NCI-H2029 treated with DMSO at 0.1 percent for 48 hours (cell line): ENCODE results near the gene ARHGEF10L.

Source experiments
- DNase-seq: peaks from one replicate; lab custom pipeline; 2025; lab: John Stamatoyannopoulos, UW

ARHGEF10L gene

DNA sequence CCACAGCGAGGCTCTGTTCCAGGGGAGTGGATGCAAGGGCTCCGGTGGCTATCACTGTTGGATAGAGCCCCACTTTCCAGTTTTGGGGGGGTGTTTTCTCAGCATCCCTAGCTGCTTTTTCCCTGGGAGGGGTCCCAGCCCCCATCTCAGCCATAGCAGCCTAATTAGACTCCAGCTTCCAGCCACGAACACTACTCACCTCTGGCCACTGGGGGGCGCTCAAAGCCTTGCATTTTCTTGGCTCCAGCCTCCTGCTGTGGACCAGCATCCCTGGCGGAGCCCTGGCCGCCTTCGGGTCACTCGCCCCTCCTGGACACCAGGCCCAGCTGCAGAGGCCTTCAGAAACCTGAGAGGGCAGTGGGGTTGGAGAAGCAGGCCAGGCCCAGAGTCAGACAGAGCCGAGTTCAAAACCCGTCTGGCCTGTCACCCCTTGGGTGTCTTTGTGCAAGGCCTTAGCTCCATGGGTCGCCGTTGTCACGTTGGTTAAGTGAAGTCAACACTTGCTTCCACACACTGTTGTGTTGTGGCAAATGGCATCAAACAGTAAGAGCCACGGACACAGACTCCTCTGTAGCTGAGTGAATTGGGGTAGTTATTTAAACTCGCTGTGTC is 122.2 kb downstream of the ARHGEF10L start:
- DNase-seq, result no peak

DNA sequence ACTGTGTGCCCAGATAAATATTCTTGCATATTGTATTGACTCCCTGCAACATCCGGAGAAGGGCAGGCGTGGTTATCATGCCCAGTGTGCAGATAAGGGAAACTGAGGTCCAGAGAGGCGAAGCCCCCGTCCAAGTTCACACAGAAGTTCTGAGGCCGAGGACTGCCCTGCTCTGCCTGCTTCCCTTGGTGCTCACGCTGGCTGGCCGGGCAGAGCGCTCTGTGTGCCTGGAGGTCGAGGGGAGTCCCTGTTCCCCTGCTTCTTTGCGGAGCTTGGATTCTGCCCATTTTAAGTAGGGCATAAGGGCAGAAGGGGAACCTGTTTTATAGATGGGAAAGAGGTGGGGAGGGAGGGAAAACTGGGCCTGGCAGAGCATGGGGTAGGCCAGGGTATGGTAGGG is 122.8 kb downstream of the ARHGEF10L start:
- DNase-seq, result no peak

DNA sequence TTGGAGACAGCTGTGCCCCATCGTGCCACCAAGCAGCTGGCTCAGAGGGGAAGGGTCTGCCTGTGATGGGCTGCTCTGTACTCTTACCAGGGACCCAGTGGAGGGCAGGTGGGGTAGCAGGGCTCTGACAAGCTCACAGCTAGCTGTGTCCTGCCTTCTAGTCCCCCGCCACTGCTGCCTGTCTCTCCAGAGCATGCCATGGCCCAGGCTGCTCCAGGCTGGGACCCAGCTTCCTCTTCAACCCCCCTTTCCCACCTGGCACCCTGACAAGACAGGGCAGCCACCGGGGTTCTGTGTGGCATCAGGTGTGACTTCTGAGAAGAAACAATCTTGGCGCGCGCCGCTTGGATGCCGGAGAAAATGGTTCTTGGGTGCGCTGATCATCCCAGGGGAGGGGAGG is 123.3 kb downstream of the ARHGEF10L start:
- no peak for DNase-seq

DNA sequence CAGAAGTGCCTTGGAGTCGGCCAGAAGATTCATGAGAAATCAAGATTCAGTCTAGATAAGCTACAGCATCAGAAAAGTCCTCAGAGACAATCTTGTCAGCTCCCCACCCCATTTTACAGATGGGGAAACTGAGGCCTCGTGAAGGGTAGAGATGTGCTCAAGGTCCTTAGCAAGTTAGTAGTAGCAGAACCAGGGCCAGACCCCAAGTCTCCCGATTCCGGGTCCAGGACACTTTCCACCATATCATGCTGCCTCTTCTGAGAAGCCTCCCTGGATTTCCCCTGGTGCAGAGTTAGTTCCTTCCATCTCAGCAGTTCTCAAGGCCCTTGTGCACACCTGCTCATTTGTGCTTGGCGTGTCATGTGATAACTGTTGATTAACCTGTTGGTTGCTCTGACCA is 124.1 kb downstream of the ARHGEF10L start:
- no peak for DNase-seq

DNA sequence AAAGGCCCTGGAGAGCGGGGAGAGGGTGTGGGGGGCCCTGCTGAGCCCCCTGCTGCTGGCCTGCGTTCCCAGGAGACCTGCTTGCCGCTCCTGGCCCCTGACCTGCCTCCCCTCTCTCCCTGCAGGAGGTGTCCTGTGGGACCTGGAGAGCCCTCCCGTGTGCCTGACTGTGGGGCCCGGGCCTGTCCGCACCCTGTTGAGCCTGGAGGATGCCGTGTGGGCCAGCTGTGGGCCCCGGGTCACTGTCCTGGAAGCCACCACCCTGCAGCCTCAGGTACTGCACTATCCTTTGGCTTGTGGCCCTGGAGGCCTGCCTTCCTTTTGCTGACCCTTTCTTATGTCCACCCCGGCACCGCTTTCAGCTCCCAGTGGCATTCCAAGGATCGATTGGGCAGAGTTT is 124.8 kb downstream of the ARHGEF10L start:
- DNase-seq, result no peak

DNA sequence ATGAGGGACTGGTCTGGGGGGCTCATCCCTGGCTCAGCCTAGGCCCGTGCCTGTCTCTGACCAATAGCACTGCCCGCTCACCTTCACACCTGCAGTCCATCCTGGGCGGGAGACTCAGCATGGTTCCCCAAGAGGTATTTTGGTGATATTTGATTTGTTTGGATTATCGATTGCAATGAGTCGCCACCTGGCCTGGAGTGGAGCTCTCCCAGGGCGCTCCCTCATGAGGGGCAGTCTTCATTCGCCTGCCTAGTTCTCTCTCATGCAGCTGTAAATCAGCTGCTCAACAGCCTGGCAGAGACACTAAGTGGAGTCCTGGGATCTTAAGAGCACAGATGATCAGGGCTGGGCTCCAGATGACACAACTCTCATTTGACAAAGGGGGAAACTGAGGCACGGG is 125.6 kb downstream of the ARHGEF10L start:
- no peak for DNase-seq

DNA sequence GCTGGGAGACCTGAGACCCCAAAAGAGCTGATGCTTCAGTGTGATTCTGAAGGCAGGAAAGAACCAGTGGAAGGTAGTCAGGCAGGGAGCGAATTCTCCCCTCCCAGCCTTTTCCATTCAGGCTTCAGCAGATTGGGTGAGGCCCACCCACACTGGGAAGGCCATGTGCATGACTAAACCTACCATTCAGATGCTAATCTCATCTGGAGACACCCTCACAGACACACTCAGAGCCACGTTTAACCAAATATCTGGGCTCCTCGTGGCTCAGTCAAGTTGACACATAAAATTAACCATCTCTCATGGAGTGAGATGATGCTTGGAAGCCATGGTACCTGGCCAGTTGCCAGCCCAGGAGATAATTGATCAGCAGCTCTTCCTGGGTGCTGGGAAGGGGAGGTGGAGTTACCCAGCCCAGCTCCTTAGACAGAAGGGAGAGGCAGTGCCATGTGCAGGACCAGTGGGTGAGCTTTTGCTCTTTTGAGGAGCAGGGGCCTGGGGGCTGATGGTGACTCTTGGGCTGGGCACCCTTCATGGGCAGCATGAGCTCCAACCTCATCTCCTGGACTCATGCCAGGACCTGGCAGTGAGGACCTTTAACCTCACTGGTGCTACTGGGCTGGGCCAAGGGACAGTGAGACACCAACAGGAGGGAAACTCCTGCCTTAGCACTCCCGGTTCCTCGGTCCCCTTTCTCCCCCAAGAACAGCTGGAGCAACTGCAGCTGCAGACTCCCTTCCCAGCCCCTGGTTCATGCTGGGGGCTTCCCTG is 126.6 kb downstream of the ARHGEF10L start:
- peak; percentile 34 for DNase-seq

DNA sequence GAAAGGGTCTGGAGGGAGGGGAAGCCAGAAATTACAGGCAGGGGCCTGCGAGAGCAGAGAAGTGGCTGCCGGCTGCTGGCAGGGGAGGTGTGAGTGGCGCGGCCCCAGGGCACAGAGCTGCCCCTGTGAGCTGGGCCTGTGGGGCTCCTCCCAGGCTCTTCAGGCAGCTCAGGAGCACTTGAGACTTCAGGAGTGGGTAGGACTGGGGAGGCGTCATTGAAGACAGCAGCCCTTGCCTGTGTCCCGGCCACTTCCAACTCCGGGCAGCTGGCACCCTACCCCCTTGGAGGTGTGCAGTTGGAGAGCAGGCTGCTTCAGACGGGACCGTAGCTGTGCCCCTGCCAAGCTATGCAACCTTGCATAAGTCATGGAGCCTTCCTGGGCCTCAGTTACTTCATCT is 128.1 kb downstream of the ARHGEF10L start:
- peak; percentile 16 for DNase-seq

DNA sequence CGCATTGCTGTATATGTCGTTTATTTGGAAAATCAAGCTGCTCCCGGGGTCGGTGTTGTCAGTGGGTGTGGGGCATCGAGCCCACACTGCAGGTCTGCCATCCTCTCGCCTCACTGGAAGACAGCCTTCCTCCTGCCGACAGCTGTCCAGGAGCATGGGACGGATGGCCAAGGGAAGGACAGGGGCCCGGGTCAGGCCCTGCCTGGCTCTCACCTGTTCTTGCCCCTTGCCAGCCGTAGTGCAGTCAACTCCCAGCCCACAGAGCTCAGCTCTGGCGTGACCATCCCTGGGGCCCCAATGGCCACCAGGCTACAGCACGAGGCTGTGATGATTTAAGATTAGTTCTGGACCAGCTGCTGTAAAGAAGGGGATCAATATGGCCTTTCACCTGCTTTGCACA is 128.7 kb downstream of the ARHGEF10L start:
- DNase-seq, result no peak

DNA sequence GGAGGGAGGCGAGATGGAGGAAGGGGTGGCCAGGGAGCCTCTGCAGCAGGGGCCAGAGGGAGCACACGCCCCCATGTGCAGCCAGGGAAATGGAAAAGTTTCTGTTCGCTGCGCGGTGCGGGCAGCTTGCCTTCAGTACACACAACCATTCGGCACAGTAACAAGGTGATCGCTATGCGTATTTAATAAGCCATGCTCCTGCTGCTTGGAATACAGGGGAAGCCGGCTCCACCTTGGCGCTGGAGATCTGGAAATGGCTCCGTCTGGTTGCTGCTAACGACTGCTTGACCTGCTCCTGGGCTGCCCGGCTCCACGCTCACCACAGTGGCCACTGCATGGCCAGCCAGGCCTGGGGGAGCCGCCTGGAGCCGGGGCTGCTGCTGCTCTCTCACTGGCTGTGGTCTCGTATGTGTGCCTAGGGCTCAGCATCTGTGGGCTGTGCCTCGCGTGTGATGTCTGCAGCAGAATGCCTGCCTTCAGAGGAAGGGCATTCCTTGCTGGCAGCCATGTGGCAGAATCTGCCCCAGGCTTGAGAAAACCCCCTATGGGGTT is 129.2 kb downstream of the ARHGEF10L start:
- DNase-seq, result no peak

DNA sequence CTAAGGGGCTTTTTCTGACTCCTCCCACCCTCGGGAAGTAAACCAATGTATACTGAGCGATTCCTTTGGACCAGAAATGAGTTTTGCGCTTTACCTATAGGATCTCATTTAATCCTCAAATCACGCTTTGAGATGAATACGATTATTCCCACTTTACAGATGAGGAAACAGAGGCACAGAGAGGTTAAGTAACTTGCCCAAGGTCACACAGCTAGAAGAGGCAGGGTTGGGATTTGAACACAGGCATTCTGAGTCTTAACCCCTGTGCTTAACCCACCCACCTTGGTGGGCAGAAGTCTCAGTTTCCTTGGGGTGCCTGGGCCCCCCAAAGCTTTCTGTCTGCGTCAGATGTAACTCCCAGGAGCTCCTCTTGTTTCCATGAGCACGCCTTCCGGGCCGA is 129.8 kb downstream of the ARHGEF10L start:
- no peak for DNase-seq

DNA sequence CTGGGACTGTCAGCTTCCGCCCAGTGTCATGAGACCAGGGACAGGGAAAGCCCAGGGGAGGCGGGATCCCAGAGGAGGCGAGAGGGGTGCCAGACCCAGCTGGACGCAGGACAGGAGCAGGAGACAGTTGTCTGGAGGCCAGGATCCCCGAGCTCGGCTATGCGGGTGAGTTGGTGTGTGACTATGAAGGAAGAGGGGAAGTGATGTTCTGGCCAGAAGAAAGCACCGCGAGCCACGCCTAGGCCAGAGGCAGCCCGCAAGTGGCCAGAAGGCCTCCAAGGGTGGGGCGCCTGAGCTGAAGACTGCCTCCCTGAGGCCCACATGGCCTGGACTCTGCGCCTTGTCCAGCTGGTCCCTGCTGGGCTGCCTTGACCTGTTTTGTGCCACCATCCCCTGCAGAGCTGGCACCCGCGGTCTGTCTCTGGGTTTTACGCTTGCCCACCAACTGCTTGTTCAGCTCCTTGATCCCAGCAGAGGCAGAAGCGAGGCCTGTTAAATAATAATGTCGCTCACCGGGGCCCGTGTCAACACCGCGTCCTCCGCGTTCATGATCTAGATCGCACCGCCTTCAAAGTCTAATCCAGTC is 130.5 kb downstream of the ARHGEF10L start:
- no peak for DNase-seq

DNA sequence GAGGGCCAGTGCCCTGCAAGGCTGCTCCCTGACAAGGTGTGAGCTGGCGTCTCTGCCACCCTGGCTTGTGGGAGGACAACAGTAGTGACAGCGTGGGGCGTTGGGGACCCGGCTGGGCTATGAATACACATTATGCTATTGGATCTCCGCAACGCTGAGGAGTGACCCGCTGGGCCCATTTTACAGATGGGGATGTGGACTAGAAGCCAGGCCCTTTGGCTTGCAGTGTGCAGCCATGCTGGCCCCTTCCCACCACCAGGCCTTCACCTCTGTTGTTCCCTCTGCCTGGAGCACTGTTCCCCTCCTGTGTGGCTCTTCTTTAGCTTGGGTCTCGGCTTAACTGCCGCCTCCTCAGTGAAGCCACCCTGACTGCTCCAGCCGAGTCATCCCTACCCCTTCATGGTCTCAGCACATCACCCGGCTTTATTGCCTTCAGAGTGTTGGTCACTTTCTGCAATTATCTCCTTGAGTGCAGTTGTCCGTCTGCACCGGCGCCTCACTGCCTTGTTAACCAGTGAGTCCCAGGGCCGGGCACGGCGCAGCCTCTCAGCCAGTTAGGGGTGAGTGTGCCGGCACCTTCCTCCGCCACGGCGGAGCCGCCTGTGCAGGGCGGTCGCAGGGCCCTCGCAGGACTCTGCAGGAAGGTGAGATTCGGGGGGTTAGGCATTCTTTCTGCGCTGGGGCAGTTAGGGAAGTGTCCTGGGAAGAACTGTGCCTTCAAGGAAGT is 131.3 kb downstream of the ARHGEF10L start:
- no peak for DNase-seq

DNA sequence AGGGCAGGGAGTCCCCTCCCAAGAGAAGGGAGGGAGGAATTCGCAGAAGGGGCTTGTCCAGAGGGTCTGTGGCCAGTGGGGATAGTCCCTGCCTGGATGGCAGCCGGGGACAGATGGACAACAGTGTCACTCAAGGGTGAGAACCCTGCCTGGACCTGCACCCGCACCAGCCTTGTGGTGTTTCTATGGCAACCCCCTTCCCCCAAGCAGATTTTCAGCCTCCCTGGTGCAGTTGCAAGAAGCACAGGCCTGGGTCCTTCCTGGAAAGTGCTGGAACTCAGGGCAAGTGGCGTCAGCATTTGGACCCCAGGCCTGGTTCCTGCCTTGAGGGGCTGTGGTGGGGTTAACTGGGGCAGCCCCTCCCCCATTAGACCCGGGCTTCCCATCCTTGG is 131.8 kb downstream of the ARHGEF10L start:
- no peak for DNase-seq

DNA sequence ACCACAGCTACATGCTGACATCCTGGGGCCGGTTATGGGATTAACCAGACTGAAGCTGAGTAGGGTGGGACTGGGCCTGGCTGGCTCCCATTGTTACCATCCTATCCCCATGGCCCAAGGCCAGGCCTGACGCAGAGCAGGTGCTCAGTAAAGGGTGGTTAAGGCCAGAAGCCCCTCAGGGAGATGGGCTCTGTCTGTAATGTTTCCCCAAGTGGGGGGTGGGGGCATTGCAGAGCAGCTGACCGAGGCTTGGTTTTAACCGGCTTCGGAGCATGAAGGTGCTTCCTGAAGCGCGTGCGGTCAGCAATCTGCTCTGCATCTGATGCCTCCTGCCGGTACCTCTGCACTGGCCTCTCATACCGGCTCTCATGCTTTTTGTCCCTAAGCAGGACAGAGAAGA is 132.2 kb downstream of the ARHGEF10L start:
- DNase-seq, result peak; percentile 34

DNA sequence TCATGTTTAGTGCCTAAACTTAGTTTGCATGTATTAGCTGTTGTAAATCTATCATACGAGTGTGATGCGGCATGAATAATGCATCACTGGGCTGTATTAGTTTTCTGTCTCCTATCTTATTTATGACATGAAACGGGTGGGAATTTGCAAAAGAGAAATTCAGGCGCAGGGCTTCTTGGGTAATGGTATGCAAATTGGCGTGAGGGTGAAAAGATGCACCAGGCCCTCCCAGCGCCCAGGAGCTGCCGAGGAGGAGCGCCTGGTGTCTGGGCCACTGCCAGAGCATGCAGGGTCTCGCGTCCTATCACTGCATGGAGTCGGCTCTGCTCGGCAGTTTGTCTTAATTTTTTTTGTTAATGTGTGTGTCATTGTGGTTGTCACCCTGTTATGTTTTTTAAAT is 132.7 kb downstream of the ARHGEF10L start:
- no peak for DNase-seq

DNA sequence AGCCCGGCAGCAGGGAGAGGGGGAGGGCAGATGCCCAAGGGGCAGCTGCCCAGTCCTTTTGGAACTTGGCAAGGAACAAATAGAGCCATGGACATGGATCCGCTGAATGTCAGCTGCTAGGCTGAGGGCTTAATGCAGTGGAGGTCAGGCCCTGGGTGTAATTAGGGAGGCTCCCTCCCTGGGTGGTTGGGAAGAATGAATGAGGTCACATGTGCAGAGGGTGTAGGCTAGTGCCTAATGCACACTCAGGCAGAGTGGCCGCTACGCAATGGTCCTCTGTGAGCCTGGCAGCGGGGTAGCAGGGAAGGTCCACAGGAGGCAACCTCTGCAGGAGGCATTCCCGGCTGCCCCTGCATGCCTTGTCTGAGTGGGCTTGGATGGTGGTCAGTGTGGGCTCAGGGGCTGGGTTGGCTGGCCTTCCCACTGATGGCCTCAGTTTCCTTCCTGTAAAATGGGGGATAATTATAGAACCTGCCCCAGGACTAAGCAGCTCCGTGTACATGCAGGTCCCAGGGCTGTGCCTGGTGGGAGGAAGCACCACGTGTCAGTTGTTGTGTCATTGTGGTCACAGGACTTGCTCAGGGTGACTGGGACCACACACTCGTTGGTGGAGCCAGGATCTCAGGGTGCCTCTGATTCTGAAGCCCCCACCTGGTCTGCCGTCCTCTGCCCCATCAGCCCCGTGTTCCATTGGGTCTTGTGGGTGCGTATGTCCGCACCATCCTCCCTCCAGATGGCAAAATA is 134.0 kb downstream of the ARHGEF10L start:
- DNase-seq, result no peak

DNA sequence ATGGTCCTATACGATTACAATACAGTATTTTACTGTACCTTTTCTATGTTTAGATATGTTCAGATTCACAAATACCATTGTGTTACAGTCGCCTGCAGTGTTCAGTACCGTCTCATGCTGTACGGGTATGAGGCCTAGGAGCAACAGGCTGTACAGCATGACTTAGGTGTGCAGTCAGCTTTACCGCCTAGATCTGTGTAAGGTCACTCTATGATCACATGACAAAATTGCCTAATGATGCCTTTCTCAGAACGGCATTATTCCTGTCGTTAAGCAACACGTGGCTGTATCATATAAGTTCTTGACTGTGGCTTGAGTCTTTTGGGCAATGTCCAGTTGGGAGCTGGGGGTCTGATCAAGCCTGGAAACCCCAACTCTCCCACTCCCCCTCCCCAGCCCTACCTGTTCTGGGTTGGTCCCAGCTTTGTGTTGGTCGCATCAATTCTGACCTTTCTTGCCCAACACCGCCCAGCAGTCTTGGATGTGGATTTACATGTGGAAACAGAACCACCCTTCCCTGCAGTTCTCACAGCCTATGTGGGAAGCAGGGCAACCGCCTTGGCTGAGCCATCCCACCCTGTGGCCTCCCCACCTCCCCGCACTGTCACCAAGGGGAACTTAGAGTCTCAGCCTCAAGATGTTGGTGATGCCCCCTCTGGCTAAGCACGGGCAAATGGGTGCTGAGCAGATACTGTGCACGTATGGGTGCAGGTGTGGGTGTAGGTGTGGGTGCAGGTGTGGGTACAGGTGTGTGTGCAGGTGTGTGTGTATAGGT is 135.4 kb downstream of the ARHGEF10L start:
- no peak for DNase-seq

DNA sequence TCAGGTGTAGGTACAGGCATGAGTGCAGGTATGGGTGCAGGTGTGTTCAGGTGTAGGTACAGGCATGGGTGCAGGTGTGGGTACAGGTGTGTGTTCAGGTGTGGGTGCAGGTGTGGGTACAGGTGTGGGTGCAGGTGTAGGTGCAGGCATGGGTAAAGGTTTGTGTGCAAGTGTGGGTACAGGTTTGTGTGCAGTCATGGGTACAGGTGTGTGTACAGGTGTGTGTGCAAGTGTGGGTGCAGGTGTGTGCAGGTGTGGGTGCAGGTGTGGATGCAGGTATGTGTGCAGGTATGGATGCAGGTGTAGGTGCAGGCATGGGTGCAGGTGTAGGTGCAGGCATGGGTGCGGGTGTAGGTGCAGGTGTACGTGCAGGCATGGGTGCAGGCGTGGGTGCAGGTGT is 136.2 kb downstream of the ARHGEF10L start:
- DNase-seq, result no peak

DNA sequence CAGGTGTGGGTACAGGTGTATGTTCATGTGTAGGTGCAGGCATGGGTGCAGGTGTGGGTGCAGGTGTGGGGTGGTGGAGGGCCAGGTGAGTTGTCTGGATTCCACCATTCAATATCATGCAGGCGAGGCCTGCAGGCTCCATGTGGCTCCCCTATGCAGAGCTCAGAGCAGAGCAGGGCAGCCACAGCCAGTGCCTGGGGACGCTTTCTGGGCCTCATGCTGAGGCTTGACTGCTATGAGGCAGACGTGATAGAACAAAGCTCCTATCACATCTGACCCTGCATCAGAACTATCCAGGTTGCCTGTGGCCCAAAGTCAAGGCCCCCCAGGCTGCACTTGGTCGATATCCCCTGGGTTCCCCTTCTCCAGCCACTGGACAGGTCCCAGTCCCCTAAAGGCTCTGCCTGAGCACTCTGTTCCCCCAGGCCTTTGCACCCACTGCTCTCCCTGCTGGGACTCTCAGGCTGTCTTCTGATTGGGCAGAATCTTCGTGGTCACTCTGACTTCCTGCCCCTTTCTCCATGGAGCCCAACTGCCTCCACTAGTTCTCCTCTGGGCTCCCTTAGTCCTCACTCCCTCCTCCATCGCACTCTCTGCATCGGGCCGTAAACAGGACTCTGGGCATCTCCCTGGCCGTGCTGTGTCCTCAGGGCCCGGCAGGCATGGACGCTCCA is 137.0 kb downstream of the ARHGEF10L start:
- no peak for DNase-seq

DNA sequence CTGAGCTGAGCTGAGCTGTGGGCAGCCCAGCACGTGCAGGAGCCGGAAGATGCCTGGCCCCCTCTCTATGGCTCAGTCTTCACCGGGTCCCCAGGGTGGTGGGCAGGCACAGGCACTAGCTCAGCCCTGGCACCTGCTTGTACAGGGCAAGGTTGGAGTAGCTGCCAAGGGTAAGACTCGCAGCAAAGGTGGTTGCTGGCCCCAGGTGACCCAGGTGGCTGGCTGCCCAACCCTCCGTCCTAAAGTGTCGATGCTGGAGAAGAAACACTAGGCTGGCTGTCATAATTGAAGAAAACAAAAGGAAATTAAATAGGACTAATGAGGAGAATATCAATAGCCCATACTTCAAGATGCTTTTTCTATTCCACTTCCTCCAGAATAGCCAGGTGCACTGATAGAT is 138.5 kb downstream of the ARHGEF10L start:
- peak; percentile 33 for DNase-seq
